Esophagus muscularis mucosa (tissue), 4 donors: ENCODE results near the gene LCOR. TPM values are rescaled to one million over a fixed set of nuclear protein-coding genes. Genes with fewer than 3 reads are reported as not detected.

ENCODE experiments used
- DNase-seq: peaks from one replicate; pipeline ENCODE4 v3.0.0-alpha.2; 2017; ENCODE audit errors: extremely low spot score
- H3K27ac ChIP-seq, 4 donors: fragments of 200-600 bp; sonication (generic); replicated peaks in 1 of 4; 1 replicate in 3 of 4; 2 replicates in 1 of 4; pipeline ENCODE4 v1.5.1; 2016 to 2019; ENCODE audit warnings: mild to moderate bottlenecking in 1 of 4
- H3K27me3 ChIP-seq, 4 donors: fragments of 200-600 bp; sonication (generic); one replicate each; pipeline versions ENCODE4 v1.5.1 to v1.6.0; 2016 to 2019
- H3K36me3 ChIP-seq, 4 donors: fragments of 200-600 bp; sonication (generic); one replicate each; pipeline ENCODE4 v1.5.1; 2016 to 2019
- H3K4me1 ChIP-seq, 4 donors: fragments of 200-600 bp; sonication (generic); one replicate each; pipeline ENCODE4 v1.5.1; 2016 to 2019
- H3K4me3 ChIP-seq, 4 donors: fragments of 200-600 bp; sonication (generic); 1 replicate in 2 of 4; 2 replicates in 2 of 4; pipeline ENCODE4 v1.5.1; 2016 to 2019; ENCODE audit warnings: mild to moderate bottlenecking in 4 of 4, moderate library complexity in 1 of 4
- H3K9me3 ChIP-seq, 4 donors: fragments of 200-600 bp; sonication (generic); 1 replicate in 3 of 4; 2 replicates in 1 of 4; pipeline ENCODE4 v1.5.1; 2016 to 2019
- EP300 ChIP-seq: sonication (generic); formaldehyde crosslinking; IDR thresholded peaks from one replicate; pipeline ENCODE4 v1.6.1; 2017; ENCODE audit warnings: antibody characterized with exemption
- POLR2A ChIP-seq: fragments of 450-650 bp; IDR thresholded peaks from one replicate; pipeline ENCODE4 v1.6.1; 2017; ENCODE audit warnings: antibody characterized with exemption, moderate library complexity, mild to moderate bottlenecking, low read depth
- POLR2AphosphoS5 ChIP-seq, 2 donors: sonication (generic); formaldehyde crosslinking; IDR thresholded peaks; one replicate each; pipeline ENCODE4 v1.6.1; 2017; ENCODE audit warnings: antibody characterized with exemption in 2 of 2
- WGBS: methylation state at CpG from one replicate; pipeline ENCODE4 v1.1.5; 2018; 5-methylcytosine and 5-hydroxymethylcytosine counted together
- intact Hi-C: fragments of 100-400 bp; cut with DNase I; formaldehyde crosslinking; loops from one replicate; pipeline ENCODE4 v1.15.1; 2023
- total RNA-seq, 4 donors: library from RNA; depleted of rRNA; stranded (reverse); fragments of >200 nt; gene quantifications; one replicate each; pipeline versions ENCODE4 v1.1.0 to v1.2.1, GENCODE V29; 2016
- TF ChIP-seq, protein P1 (sequence below), 3 experiments: fragments of 200-600 bp in 2 of 3; fragments of 450-650 bp in 1 of 3; sonication (generic) in 2 of 3; IDR thresholded peaks; one replicate each; pipeline ENCODE4 v1.5.1; 2017 to 2019; ENCODE audit warnings: antibody characterized with exemption in 3 of 3, mild to moderate bottlenecking in 2 of 3, moderate library complexity in 1 of 3

Gene LCOR
- total RNA-seq, 4 donors from 2014 or later = 23.1 to 43.2 (median 29.4) TPM

DNA sequence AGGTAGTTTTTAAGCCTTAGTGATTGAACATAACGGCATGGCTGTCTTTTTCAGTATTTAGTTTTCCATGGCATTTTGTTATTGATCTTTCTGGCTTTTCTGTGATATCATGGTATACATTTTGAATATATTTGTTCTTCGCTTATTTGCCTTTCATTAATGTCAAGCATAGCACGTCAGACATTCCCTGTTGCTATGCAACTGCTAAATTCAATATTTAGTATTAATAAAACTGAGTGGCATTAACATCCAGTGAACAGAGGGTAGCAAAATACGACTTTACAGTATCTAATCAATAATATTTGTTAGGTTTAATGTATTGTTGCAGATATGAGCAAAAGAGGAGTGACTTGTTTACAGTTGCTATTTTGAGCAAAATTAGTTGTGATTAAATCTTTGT lies 72.5 kb downstream of the LCOR start:
- no peaks in the 10 kb centered on the region for H3K9me3 ChIP-seq

DNA sequence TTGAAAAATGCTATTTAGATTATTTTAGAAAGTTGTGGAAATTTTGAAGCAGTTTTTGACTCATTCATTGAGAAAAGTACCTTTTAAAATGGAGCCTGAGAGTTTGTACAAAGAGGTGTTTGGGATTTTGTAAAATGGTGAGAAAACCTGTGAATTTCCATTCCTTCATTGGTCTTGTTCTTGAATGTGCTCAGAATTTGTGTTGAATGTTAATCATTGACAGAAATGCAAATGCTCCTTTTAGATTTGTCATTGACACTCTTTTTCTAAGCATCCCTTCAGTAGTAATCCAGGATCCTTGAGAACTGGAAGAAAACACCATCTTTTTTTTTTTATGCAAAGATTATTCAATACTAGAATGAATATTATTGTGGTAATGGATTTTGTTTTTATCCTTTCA lies 74.8 kb downstream of the LCOR start:
- no peak overlapping the region for H3K4me3 ChIP-seq
- H3K4me1 ChIP-seq = peaks cover 8 to 51% (median 33%) of the 10 kb centered on the region in 4 donors
- no peak for TF ChIP-seq POLR2A
- intact Hi-C loops = loop anchor here (5.0 kb wide), 1 partner anchor 55 kb away; no protein-coding TSS in a partner anchor
- DNase-seq = no peak
- H3K36me3 ChIP-seq = no peaks in the 10 kb centered on the region
- H3K27me3 ChIP-seq = no peaks in the 10 kb centered on the region
- no peaks in the 10 kb centered on the region for H3K9me3 ChIP-seq
- no peak overlapping the region for H3K27ac ChIP-seq

More for the DNA sequence above, 72.5 kb downstream of the LCOR start:
- DNase-seq = no peak
- 89% methylated on average over 4 of the region's 4 CpGs for WGBS
- TF ChIP-seq POLR2AphosphoS5 (IDR thresholded peaks at IDR 0.05) (no peak), POLR2A (no peak), EP300 (no peak)
- TF ChIP-seq, protein P1, sequence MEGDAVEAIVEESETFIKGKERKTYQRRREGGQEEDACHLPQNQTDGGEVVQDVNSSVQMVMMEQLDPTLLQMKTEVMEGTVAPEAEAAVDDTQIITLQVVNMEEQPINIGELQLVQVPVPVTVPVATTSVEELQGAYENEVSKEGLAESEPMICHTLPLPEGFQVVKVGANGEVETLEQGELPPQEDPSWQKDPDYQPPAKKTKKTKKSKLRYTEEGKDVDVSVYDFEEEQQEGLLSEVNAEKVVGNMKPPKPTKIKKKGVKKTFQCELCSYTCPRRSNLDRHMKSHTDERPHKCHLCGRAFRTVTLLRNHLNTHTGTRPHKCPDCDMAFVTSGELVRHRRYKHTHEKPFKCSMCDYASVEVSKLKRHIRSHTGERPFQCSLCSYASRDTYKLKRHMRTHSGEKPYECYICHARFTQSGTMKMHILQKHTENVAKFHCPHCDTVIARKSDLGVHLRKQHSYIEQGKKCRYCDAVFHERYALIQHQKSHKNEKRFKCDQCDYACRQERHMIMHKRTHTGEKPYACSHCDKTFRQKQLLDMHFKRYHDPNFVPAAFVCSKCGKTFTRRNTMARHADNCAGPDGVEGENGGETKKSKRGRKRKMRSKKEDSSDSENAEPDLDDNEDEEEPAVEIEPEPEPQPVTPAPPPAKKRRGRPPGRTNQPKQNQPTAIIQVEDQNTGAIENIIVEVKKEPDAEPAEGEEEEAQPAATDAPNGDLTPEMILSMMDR (IDR thresholded peaks at IDR 0.05) = no peak
- Histone ChIP-seq H3K4me3 (no peak overlapping the region), H3K36me3 (no peaks in the 10 kb centered on the region), H3K4me1 (peaks cover 13 to 43% (median 26%) of the 10 kb centered on the region in 4 donors), H3K27ac (no peak overlapping the region), H3K27me3 (no peaks in the 10 kb centered on the region)
- intact Hi-C loops = loop anchor here (5.0 kb wide), 1 partner anchor 52 kb away; no protein-coding TSS in a partner anchor

DNA sequence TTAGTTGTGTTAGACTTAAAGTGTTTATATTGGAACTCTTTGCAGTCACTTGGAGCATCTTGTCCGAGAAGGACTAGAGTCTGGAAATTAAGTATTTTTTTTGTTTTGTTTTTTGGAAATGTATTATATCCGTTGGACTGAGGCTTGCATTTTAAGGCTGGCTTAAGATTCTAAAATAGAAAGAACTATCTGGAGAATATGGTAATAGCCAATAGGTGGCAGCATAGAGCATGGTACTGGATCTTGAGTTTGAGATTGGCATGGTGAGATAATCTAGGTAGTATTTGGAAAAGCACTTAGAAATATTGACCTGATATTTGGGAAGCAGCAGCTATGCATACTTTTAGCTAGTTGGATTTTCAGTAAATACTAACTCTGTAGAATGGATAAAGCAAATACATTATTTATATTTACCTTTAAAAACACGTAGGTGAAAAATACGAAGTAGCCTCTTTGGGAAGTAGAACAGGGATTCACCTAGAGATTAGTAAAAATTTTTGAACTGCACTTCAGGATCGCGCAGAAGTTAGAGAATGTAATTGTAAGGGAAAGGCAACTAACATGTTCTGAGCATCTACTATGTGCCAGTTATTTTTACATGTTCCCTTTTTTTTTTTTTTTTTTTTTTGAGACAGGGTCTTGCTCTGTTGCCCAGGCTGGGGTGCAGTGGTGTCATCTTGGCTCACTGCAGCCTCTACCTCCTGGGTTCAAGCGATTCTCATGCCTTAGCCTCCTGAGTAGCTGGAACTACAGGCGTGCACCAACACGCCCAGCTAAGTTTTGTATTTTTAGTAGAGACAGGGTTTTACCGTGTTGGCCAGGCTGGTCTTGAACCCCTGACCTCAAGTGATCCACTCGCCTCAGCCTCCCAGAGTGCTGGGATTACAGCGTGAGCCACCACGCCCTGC lies 78.6 kb downstream of the LCOR start:
- Histone ChIP-seq H3K36me3 (peaks cover 0 to 18% (median 10%) of the 10 kb centered on the region in 4 donors), H3K27ac (no peak overlapping the region), H3K4me1 (peaks cover 0 to 38% (median 33%) of the 10 kb centered on the region in 4 donors), H3K4me3 (no peak overlapping the region), H3K27me3 (no peaks in the 10 kb centered on the region), H3K9me3 (no peaks in the 10 kb centered on the region)
- TF ChIP-seq POLR2A = no peak
- TF ChIP-seq, protein P1 (IDR thresholded peaks at IDR 0.05) = peak; percentile 29 to 57 (median 48)
- TF ChIP-seq POLR2AphosphoS5 (IDR thresholded peaks at IDR 0.05) = no peak
- TF ChIP-seq EP300 = no peak
- DNase-seq = no peak
- WGBS = 90% methylated on average over 13 of the region's 13 CpGs
- intact Hi-C loops = no loop called here

DNA sequence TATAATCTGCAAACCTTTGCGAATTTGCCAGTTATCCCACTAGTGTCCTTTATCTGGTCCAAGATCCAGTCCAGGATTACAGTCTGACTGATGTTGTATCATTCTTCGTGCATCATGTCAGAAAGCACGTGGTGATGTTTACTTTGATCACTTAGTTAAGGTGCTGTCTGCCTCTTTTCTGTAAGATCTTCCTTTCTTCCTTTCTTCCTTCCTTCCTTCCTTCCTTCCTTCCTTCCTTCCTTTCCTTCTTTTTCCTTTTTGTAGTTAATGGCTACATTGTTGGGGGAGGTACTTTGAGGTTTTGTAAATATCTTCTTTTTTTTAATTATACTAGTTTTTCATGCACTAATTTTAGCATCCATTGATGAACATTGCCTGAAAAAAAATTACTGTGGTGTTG lies 80.3 kb downstream of the LCOR start:
- 69% methylated on average over 3 of the region's 3 CpGs for WGBS
- Histone ChIP-seq H3K4me1 (peaks cover 0 to 22% (median 20%) of the 10 kb centered on the region in 4 donors), H3K9me3 (no peaks in the 10 kb centered on the region), H3K27me3 (no peaks in the 10 kb centered on the region), H3K36me3 (peaks cover 0 to 23% (median 14%) of the 10 kb centered on the region in 4 donors), H3K27ac (no peak overlapping the region), H3K4me3 (no peak overlapping the region)
- DNase-seq = no peak
- TF ChIP-seq POLR2A = no peak
- TF ChIP-seq, protein P1 (IDR thresholded peaks at IDR 0.05) = no peak
- no peak for TF ChIP-seq POLR2AphosphoS5 (IDR thresholded peaks at IDR 0.05)
- no peak for TF ChIP-seq EP300
- intact Hi-C loops = no loop called here

DNA sequence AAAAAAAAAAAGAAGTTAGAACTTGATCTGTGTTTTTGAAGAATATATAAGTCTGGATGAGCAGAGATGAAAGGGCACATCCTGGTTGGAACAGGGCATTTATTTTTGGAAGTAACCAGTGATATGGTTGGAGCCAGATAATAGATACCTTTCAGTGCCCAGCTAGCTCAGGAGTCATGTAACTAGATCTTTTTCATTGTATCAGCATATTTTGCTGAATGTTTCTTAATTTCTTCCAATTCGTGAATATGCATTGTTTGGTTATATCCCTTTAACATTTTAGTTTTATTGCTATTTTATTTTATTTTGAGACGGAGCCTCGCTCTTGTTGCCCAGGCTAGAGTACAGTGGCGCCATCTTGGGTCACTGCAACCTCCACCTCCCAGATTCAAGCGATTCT lies 81.8 kb downstream of the LCOR start:
- peaks cover 0 to 16% (median 10%) of the 10 kb centered on the region in 4 donors for H3K4me1 ChIP-seq
- no peak overlapping the region for H3K27ac ChIP-seq
- no peak overlapping the region for H3K4me3 ChIP-seq
- 96% methylated on average over 5 of the region's 5 CpGs for WGBS
- intact Hi-C loops = no loop called here
- no peaks in the 10 kb centered on the region for H3K27me3 ChIP-seq
- no peaks in the 10 kb centered on the region for H3K9me3 ChIP-seq
- peaks cover 0 to 23% (median 14%) of the 10 kb centered on the region in 4 donors for H3K36me3 ChIP-seq
- TF ChIP-seq, protein P1 (IDR thresholded peaks at IDR 0.05) = no peak
- TF ChIP-seq POLR2AphosphoS5 (IDR thresholded peaks at IDR 0.05) (no peak), EP300 (no peak), POLR2A (no peak)
- no peak for DNase-seq
